Thymus (tissue), 11 donors: ENCODE data around the gene SSUH2. TPM values are rescaled to one million over a fixed set of nuclear protein-coding genes. Genes with fewer than 3 reads are reported as not detected.
"Not testable (repeated sequence)": the region's sequence is repeated elsewhere in the genome, so short reads cannot be mapped to it uniquely, and the experiment has no call there.

Source experiments
- DNase-seq, 9 donors: peaks; one replicate each; pipeline ENCODE4 v3.0.0-alpha.2; 2013; ENCODE audit warnings: low spot score in 9 of 9, low read depth in 6 of 9, missing footprints in 1 of 9
- H3K27ac ChIP-seq, 2 donors: one replicate each; pipeline ENCODE4 v1.5.1; 2013; ENCODE audit warnings: control low read depth in 1 of 2, low read depth in 1 of 2, low read length in 1 of 2, mild to moderate bottlenecking in 1 of 2, moderate library complexity in 1 of 2
- H3K27me3 ChIP-seq, 2 donors: one replicate each; pipeline ENCODE4 v1.5.1; 2013; ENCODE audit warnings: low read length in 1 of 2; ENCODE audit not compliant: control insufficient read depth in 2 of 2, insufficient read depth in 1 of 2
- H3K36me3 ChIP-seq, 2 donors: one replicate each; pipeline ENCODE4 v1.5.1; 2013; ENCODE audit warnings: low read length in 1 of 2, mild to moderate bottlenecking in 1 of 2, moderate library complexity in 1 of 2; ENCODE audit not compliant: control insufficient read depth in 2 of 2, insufficient read depth in 2 of 2
- H3K4me1 ChIP-seq, 2 donors: one replicate each; pipeline ENCODE4 v1.5.1; 2013; ENCODE audit warnings: low read length in 2 of 2; ENCODE audit not compliant: control insufficient read depth in 2 of 2, insufficient read depth in 2 of 2
- H3K4me3 ChIP-seq, 2 donors: one replicate each; pipeline ENCODE4 v1.5.1; 2013; ENCODE audit warnings: low read length in 2 of 2, control low read depth in 1 of 2, mild to moderate bottlenecking in 1 of 2
- H3K9me3 ChIP-seq, 2 donors: one replicate each; pipeline ENCODE4 v1.5.1; 2013; ENCODE audit warnings: low read length in 1 of 2, mild to moderate bottlenecking in 1 of 2; ENCODE audit not compliant: control insufficient read depth in 2 of 2, insufficient read depth in 1 of 2
- WGBS: extraction: QIAGEN DNeasy Blood & Tissue Kit; methylation state at CpG from one replicate; pipeline ENCODE4 v1.1.7; 2013; 5-methylcytosine and 5-hydroxymethylcytosine counted together
- polyA plus RNA-seq: library from polyadenylated mRNA; stranded (reverse); fragments of 200-250 nt; gene quantifications from one replicate; pipeline ENCODE4 v1.2.3, GENCODE V29; 2013
- total RNA-seq: library from RNA; stranded (reverse); fragments of 120-200 nt; gene quantifications from one replicate; pipeline ENCODE4 v1.2.4, GENCODE V29; 2013
- donor health status: healthy.

Gene SSUH2
- total and polyA plus RNA-seq, 2 donors, result 0.47 to 1.0 TPM

DNA sequence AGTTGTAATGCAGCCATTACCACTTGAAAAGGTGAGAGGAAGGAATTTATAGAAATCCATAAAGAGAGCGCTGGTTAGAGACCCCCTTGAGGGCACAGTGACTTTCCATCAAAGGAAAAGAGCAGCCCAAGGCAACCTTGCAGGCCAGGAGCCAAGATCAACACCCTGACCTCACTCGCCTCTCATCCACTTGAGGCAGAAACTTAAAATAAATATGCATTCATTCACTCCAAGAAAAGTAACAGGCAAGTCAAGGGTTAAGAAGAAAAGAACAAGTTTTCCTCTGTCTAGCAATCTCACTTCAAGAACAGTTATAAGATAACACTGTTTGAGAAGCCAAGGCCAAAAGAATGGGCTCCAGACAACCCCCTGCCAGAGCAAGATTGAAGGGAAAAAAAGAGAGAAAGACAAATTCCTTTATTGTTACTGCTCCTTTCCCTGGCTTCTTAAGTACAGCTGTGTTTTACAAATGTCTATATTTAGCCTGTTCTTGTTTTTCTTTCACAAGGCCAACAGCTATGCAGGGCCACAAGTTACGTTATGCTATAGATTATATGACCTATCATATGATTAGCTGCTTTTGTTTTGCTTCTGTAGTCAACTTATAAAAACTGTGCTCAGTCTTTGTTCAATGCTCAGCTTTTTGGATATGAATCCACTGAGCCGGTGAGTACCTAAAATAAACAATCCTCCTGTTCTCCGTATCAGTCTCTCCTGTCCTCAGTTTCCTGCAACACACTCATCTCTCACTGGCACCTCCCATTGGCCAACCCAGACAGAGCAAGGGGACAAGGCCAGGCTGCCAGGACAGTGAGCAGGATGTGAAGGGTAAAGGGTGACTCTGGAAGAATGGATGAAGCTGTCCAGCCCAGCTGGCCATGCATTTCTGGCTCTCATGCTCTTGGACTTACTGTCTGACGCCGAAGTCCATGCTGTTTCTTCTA, 15.8 kb upstream of the SSUH2 start:
- WGBS, result 88% methylated on average over 7 of the region's 7 CpGs
- no peaks in the 10 kb centered on the region for H3K36me3 ChIP-seq
- no peak overlapping the region for H3K27ac ChIP-seq
- H3K27me3 ChIP-seq, result peaks cover 0 to 8% of the 10 kb centered on the region in 2 donors
- H3K4me1 ChIP-seq, result peaks cover 0 to 5% of the 10 kb centered on the region in 2 donors
- H3K4me3 ChIP-seq, result no peak overlapping the region
- H3K9me3 ChIP-seq, result peaks cover 0 to 3% of the 10 kb centered on the region in 2 donors
- DNase-seq, result no peak

DNA sequence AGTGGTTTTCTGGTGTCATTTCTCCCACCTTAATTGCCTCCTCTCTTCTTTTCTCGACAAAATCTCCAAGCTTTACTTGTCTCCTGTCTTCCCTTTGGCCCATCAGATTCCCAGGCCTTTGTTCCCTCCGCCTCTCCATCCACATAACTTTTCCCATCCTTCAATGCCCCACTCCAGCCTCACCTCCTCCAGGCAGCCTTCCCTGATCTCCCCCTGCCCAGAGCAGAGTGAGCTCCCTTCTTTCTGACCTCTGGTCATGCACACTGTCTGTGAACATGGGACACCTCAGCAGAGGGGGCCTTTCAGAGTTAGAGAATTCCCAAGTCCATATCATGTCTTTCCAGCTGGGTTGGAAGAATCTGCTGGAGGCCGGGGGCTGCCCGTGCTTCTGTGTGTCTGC, 14.6 kb upstream of the SSUH2 start:
- no peak for DNase-seq
- Histone ChIP-seq H3K27ac (no peak overlapping the region), H3K4me1 (peaks cover 0 to 5% of the 10 kb centered on the region in 2 donors), H3K4me3 (no peak overlapping the region), H3K9me3 (peaks cover 0 to 3% of the 10 kb centered on the region in 2 donors), H3K27me3 (peaks cover 0 to 8% of the 10 kb centered on the region in 2 donors), H3K36me3 (no peaks in the 10 kb centered on the region)
- 91% methylated on average over 4 of the region's 4 CpGs for WGBS

DNA sequence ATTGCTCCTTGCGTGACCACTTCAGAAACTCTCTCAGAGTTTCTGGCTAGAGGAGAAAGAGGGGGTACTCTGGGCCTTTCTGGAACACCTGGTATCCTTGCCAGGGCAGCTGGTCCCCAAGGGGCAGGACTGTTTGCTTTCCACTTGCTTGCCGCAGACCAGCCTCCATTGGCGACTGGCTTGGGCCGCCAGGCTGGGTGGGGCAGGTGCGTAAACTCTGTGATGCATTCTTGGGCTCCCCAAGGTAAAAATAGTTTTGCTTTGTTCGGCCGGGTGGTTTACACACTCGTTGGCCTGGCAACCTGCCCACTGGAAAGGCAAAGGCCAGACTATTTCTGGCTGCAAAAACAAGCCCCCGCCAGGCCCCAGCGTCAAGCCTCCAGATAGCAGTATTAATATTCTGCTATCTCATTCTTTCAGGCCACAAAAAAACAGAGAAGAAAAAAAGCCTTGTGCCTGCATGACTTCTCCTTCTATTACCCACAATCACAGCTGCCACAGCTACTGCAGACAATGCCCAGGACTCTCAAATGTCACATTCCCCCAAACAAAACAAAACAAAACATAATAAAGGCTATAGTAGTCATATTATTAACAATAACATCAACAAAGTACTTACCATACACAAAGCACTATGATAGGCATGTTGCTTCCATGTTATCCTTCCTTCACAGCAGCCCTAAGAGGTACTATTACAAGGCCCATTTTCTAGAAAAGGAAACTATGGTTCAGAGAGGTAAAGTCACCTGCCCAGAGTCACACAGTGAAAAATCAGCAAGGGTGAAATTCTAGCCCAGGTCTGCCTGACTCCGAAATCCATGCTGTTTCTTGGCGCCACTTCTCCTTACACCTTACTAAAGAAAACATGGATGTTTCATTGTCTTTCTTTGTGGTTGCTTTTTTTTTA, 14.0 kb upstream of the SSUH2 start:
- Histone ChIP-seq H3K9me3 (no peaks in the 10 kb centered on the region), H3K27me3 (peaks cover 0 to 8% of the 10 kb centered on the region in 2 donors), H3K36me3 (no peaks in the 10 kb centered on the region), H3K4me3 (no peak overlapping the region), H3K27ac (peak overlapping the region in 1 of 2 donors; percentile 37), H3K4me1 (peaks cover 0 to 5% of the 10 kb centered on the region in 2 donors)
- 25% methylated on average over 12 of the region's 12 CpGs for WGBS
- peak in 1 of 9 donors; percentile 17 for DNase-seq

DNA sequence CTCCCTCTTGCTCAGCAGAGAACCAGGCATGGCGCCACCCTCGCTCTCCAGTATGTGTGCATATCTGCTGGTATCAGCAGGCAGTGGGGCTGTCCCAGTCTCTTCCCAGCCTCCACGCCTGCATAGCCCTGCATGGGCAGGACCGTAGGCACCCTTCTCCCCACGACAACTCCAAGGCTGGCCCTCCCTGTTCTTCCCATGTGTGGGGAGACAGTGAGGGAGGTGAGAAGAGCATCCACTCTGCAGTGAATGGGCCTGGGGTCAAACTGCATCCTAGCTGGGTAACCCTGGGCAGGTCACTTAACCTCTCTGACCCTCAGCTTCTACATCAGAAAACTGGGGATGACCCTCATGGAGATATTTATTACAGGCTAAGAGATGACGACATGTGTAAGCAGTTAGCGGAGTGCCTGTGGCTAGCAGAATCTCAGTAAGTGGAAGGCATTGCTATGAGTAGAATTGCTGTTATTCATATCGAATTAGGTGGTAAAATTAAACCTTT, 13.3 kb upstream of the SSUH2 start:
- Histone ChIP-seq H3K27me3 (peaks cover 0 to 8% of the 10 kb centered on the region in 2 donors), H3K36me3 (no peaks in the 10 kb centered on the region), H3K4me1 (peaks cover 0 to 5% of the 10 kb centered on the region in 2 donors), H3K4me3 (no peak overlapping the region), H3K27ac (no peak overlapping the region), H3K9me3 (no peaks in the 10 kb centered on the region)
- WGBS, result 81% methylated on average over 8 of the region's 8 CpGs
- no peak for DNase-seq

DNA sequence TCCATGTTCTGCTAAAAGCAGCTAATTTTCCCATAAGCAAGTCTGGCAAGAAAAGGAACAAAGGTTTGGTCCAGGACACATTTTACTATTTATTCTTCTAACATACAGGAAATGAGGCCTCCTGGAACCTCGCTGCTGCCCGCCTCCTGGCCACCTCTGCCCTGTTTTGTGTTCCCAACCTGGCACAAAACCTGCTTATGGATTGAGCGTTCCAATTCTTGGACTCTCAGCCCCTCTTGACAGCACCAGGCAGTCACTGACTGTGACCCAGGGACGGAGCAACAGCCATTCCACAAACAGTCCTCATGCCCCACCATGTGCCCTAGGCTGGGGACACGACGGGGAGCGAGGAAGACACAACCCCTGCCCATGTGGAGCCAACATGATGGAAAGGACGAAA, 11.6 kb upstream of the SSUH2 start:
- DNase-seq, result no peak
- WGBS, result 95% methylated on average over 8 of the region's 8 CpGs
- Histone ChIP-seq H3K36me3 (no peaks in the 10 kb centered on the region), H3K27me3 (peaks cover 0 to 8% of the 10 kb centered on the region in 2 donors), H3K4me1 (peaks cover 0 to 5% of the 10 kb centered on the region in 2 donors), H3K9me3 (no peaks in the 10 kb centered on the region), H3K27ac (no peak overlapping the region), H3K4me3 (no peak overlapping the region)

DNA sequence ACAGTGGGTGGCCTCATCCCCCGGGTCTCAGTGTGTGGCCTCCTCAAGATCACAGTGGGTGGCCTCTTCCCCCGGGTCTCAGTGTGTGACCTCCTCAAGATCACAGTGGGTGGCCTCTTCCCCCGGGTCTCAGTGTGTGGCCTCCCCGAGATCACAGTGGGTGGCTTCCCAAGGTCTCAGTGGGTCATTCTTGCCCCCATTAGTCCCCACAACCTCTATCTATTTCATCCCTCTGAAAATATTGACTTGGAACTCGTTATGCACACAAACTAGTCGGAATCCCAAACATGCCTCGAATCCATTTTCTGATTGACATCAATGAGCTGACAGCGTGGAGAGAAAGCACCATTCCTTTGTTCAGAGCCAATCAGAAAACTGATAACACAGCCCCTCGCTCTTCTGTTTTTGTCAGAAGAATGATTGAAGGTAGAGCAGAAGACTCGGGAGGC, 10.8 kb upstream of the SSUH2 start:
- H3K9me3 ChIP-seq, result no peaks in the 10 kb centered on the region
- WGBS, result 91% methylated on average over 10 of the region's 10 CpGs
- DNase-seq, result no peak

DNA sequence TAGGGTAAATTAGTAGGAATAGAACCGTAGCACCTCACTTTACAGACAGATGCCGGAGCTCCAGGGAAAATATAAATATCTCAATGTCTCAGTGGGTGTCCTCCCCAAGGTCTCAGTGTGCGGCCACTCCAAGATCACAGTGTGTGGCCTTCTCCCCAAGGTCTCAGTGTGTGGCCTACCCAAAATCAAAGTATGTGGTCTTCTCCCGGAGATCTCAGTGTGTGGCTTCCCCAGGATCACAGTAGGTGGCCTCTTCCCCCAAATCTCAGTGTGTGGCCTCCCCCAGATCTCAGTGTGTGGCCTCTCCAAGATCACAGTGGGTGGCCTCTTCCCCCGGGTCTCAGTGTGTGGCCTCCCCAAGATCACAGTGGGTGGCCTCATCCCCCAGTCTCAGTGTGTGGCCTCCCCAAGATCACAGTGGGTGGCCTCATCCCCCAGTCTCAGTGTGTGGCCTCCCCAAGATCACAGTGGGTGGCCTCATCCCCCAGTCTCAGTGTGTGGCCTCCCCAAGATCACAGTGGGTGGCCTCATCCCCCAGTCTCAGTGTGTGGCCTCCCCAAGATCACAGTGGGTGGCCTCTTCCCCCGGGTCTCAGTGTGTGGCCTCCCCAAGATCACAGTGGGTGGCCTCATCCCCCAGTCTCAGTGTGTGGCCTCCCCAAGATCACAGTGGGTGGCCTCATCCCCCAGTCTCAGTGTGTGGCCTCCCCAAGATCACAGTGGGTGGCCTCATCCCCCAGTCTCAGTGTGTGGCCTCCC, 10.2 kb upstream of the SSUH2 start:
- not testable (repeated sequence) for H3K27me3 ChIP-seq, H3K4me3 ChIP-seq, H3K4me1 ChIP-seq, H3K27ac ChIP-seq, DNase-seq, H3K9me3 ChIP-seq, H3K36me3 ChIP-seq
- WGBS, result 97% methylated on average over 6 of the region's 6 CpGs

More for the DNA sequence above, 10.8 kb upstream of the SSUH2 start:
- peaks cover 0 to 8% of the 10 kb centered on the region in 2 donors for H3K27me3 ChIP-seq
- peaks cover 0 to 5% of the 10 kb centered on the region in 2 donors for H3K4me1 ChIP-seq
- no peak overlapping the region for H3K4me3 ChIP-seq
- no peaks in the 10 kb centered on the region for H3K36me3 ChIP-seq
- H3K27ac ChIP-seq, result no peak overlapping the region

DNA sequence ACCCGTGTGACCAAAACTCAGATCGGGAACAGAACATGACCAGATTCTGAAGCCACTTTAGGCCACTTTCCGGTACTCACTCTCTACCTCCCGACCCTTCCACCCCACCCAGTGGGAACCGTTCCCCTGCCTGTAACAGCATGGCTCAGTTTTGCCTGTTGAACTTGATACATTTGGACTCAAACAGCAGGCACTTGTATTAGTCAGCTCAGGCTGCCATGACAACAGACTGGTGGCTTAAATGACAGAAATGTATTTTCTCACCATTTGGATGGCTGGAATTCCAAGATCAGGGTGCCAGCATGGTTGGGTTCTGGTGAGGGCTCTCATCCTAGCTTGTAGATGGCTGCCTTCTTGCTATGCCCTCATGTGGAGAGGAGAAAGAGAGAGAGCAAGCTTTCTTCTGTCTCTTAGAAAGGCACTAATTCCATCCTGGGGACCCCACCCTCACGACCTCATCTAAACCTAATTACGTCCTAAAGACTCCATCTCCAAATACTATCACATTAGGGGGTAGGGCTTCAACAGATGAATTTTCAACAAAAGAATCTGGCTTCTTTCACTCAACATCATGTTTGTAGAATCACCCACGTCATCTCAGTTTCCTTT, 9.3 kb upstream of the SSUH2 start:
- Histone ChIP-seq H3K4me3 (no peak overlapping the region), H3K9me3 (no peaks in the 10 kb centered on the region), H3K27ac (no peak overlapping the region), H3K27me3 (peaks cover 0 to 8% of the 10 kb centered on the region in 2 donors), H3K36me3 (no peaks in the 10 kb centered on the region), H3K4me1 (peaks cover 0 to 2% of the 10 kb centered on the region in 2 donors)
- 95% methylated on average over 8 of the region's 8 CpGs for WGBS
- no peak for DNase-seq
